K562 (cell line): ENCODE data around the gene DDAH2. TPM values are rescaled to one million over a fixed set of nuclear protein-coding genes. Genes with fewer than 3 reads are reported as not detected.

Experiments
- ATF7 ChIP-seq: fragments of 450-650 bp; IDR thresholded peaks from 2 replicates; pipeline ENCODE4 v1.7.1; 2014; ENCODE audit warnings: mild to moderate bottlenecking, moderate library complexity
- C11orf30 ChIP-seq: fragments of 450-650 bp; IDR thresholded peaks from 2 replicates; pipeline ENCODE4 v1.6.1; 2016; ENCODE audit warnings: low read depth, mild to moderate bottlenecking
- DEAF1 ChIP-seq: fragments of 450-650 bp; formaldehyde crosslinking; IDR thresholded peaks from 2 replicates; pipeline ENCODE4 v1.4.0; 2020; ENCODE audit warnings: mild to moderate bottlenecking, moderate library complexity
- ELF1 ChIP-seq: fragments of 200-800 bp; sonication (Bioruptor generic); IDR thresholded peaks from 2 replicates; pipeline ENCODE4 v1.6.1; 2016; ENCODE audit warnings: missing genetic modification characterization, missing compliant biosample characterization
- KDM5B ChIP-seq: fragments of 200-600 bp; sonication (generic); IDR thresholded peaks from 2 replicates; pipeline ENCODE4 v1.6.1; 2012; ENCODE audit warnings: low read depth, mild to moderate bottlenecking, moderate library complexity, low read length, control low read depth, inconsistent platforms; ENCODE audit not compliant: insufficient replicate concordance
- KLF6 ChIP-seq: fragments of 250-450 bp; sonication (Bioruptor Pico); IDR thresholded peaks from 2 replicates; pipeline ENCODE4 v1.4.0; 2020; ENCODE audit warnings: mild to moderate bottlenecking, moderate library complexity, borderline replicate concordance
- PRMT5 ChIP-seq: sonication (generic); formaldehyde crosslinking; IDR thresholded peaks from 2 replicates; pipeline ENCODE4 v1.5.0; 2020; ENCODE audit warnings: missing genetic modification reagents
- RBM17 ChIP-seq: fragments of 200-400 bp; formaldehyde crosslinking; IDR thresholded peaks from 2 replicates; pipeline ENCODE4 v1.6.1; 2017; ENCODE audit warnings: low read depth, mild to moderate bottlenecking, low read length, borderline replicate concordance
- RBM34 ChIP-seq: fragments of 200-400 bp; formaldehyde crosslinking; IDR thresholded peaks from 2 replicates; pipeline ENCODE4 v1.6.1; 2018; ENCODE audit warnings: low read length, borderline replicate concordance; ENCODE audit not compliant: insufficient read depth
- SLC30A9 ChIP-seq: fragments of 250-450 bp; sonication (Bioruptor Pico); IDR thresholded peaks from 2 replicates; pipeline ENCODE4 v1.8.0; 2022; ENCODE audit warnings: mild to moderate bottlenecking, moderate library complexity
- SMARCA5 ChIP-seq: fragments of 450-650 bp; IDR thresholded peaks from 2 replicates; pipeline ENCODE4 v1.6.1; 2016
- U2AF2 ChIP-seq: fragments of 200-400 bp; formaldehyde crosslinking; optimal IDR thresholded peaks from 2 replicates; pipeline ENCODE3; 2017; ENCODE audit warnings: low read depth, mild to moderate bottlenecking, low read length
- ZNF57 ChIP-seq: fragments of 450-650 bp; formaldehyde crosslinking; IDR thresholded peaks from 2 replicates; pipeline ENCODE4 v1.4.0; 2020; ENCODE audit warnings: mild to moderate bottlenecking, moderate library complexity
- ZNF592 ChIP-seq: fragments of 450-650 bp; IDR thresholded peaks from 2 replicates; pipeline ENCODE4 v1.6.1; 2017; ENCODE audit warnings: antibody characterized with exemption, mild to moderate bottlenecking
- polyA plus RNA-seq, 8 experiments: library from polyadenylated mRNA; depleted of rRNA in 4 of 8; stranded (reverse) in 5 of 8; unstranded in 3 of 8; fragments of >200 nt; fragmentation: Nextera tagmentation in 2 of 8; fragmentation: Illumina TruSeq in 1 of 8; extraction: Ambion mirVana in 2 of 8; extraction: Trizol in 1 of 8; gene quantifications; 2 replicates each; pipeline versions ENCODE4 v1.2.1 to v1.2.3, GENCODE V29; 2011 to 2014; ENCODE audit warnings: inconsistent platforms in 1 of 8, missing spikeins in 1 of 8
- total RNA-seq, 7 experiments: library from RNA; depleted of rRNA in 6 of 7; stranded (reverse); fragments of >200 nt in 6 of 7; fragmentation: Illumina TruSeq in 2 of 7; extraction: Trizol in 2 of 7; gene quantifications; 2 replicates each; pipeline versions ENCODE4 v1.2.1 to v1.2.3, GENCODE V29; 2011 to 2021; ENCODE audit warnings: low replicate concordance in 1 of 7

The DDAH2 gene
- total and polyA plus RNA-seq, 9 of the 15 experiments (the other 6 are each of a cell fraction or from before 2014, with no cell fraction given): 1.8 to 45.4 (median 21.4) TPM

- TF ChIP-seq ZNF592 (peak; percentile 82), ZNF57 (CRISPR knock-in tag) (0 out of 2 replicates have a peak, but pooled peaks have one; percentile 31), KDM5B (peak; percentile 97), C11orf30 (peak; percentile 22; the same call in 1 of the 2 replicates), RBM17 (no peak), ATF7 (peak; percentile 100), ELF1 (tag) (peak; percentile 84), SLC30A9 (no peak), DEAF1 (CRISPR knock-in tag) (peak; percentile 41), SMARCA5 (0 out of 2 replicates have a peak, but pooled peaks have one; percentile 16), U2AF2 (no peak), RBM34 (no peak), KLF6 (peak; percentile 81; the same call in 1 of the 2 replicates), PRMT5 (CRISPR knock-in tag) (peak; percentile 91; the same call in 1 of the 2 replicates)
These were observed 26.0 kb downstream of the DDAH2 start, which contains the start of gene ABHD16A (continued) for GRCh38 chr6:31702819-31703716.
